ENCODE measurements around the gene PCDHGA12.
"Not testable (repeated sequence)": the region's sequence is repeated elsewhere in the genome, so short reads cannot be mapped to it uniquely, and the experiment has no call there.

Gene PCDHGA12

DNA sequence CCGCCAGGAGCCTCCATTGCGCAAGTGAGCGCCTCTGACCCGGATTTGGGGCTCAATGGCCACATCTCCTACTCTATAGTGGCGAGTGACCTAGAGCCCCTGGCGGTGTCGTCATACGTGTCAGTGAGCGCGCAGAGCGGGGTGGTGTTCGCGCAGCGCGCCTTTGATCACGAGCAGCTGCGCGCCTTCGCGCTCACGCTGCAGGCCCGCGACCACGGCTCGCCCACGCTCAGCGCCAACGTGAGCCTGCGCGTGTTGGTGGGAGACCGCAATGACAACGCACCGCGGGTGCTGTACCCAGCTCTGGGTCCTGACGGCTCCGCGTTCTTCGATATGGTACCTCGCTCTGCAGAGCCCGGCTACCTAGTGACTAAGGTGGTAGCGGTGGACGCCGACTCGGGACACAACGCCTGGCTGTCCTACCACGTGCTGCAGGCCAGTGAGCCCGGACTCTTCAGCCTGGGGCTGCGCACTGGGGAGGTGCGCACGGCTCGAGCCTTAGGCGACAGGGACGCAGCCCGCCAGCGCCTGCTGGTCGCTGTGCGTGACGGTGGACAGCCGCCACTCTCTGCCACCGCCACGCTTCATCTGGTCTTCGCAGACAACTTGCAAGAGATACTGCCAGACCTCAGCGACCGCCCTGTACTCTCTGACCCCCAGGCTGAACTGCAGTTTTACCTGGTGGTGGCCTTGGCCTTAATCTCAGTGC, 20.6 kb upstream of the PCDHGA12 start:
- DNase-seq: no peak

DNA sequence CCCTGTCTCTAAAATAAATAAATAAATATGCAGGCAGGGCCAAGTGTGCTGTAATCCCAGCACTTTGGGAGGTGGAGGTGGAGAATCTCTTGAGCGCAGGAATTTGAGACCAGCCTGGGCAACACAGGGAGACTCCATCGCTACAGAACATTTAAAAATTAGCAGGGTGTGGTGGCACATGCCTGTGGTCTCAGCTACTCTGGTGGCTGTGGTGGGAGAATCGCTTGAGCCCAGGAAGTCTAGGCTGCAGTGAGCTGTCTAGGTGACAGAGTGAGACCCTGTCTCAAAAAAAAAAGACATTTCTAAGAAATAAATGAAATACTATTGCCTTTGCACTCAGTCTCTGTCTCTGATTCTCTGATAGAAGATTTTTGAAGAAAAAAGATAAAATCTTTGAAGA, 18.7 kb upstream of the PCDHGA12 start:
- no peak for DNase-seq

DNA sequence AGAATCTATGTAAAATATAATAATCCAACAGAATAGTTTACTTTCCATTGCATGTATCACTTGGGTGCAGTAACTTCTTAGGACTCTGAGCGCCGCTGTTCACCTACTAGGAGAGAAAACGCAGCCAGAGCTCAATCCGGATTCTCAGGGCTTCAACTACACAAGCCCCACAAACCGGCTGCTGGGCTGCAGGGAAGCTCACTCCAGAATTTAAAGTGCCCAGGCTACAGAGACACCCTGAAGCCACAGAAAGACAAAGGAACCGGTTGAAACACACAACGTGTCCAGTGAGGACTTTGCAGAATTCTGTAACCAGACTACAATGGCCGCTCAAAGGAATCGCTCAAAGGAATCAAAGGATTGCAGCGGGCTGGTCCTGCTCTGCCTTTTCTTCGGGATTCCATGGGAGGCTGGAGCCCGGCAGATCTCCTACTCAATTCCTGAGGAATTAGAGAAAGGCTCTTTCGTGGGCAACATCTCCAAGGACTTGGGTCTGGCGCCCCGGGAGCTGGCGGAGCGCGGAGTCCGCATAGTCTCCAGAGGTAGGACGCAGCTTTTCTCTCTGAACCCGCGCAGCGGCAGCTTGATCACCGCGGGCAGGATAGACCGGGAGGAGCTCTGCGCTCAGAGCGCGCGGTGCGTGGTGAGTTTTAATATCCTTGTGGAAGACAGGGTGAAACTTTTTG, 17.3 kb upstream of the PCDHGA12 start, which contains the start of gene PCDHGA10:
Gene PCDHGA10, plus strand, starts transcription at position 134 of the 686 bp plus-strand sequence. Its CDS starts 189 bp downstream, at position 323.
- peak; percentile 63 for DNase-seq

DNA sequence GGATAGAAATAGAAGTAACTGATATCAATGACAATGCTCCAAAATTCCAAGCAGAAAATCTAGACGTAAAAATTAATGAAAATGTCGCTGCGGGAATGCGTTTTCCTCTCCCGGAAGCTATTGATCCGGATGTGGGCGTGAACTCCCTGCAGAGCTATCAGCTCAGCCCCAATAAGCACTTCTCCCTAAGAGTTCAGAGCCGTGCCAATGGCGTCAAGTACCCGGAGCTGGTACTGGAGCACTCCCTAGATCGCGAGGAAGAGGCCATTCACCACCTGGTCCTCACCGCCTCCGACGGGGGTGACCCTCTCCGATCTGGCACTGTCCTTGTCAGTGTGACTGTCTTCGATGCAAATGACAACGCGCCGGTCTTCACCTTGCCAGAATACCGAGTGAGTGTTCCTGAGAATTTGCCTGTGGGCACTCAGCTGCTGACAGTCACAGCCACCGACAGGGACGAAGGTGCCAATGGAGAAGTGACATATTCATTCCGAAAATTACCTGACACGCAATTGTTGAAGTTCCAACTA, 16.7 kb upstream of the PCDHGA12 start:
- no peak for DNase-seq

DNA sequence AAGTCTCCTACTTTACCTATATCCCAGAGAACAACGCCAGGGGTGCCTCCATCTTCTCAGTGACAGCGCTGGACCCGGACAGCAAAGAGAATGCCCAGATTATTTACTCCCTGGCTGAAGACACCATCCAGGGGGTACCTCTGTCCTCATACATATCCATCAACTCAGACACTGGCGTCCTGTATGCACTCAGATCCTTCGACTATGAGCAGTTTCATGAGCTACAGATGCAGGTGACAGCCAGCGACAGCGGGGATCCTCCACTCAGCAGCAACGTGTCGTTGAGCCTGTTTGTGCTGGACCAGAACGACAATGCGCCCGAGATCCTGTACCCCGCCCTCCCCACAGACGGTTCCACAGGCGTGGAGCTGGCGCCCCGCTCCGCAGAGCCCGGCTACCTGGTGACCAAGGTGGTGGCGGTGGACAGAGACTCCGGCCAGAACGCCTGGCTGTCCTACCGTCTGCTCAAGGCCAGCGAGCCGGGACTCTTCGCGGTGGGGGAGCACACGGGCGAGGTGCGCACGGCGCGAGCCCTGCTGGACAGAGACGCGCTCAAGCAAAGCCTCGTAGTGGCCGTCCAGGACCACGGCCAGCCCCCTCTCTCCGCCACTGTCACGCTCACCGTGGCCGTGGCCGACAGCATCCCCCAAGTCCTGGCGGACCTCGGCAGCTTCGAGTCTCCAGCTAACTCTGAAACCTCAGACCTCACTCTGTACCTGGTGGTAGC, 15.6 kb upstream of the PCDHGA12 start:
- not testable (repeated sequence) for DNase-seq

DNA sequence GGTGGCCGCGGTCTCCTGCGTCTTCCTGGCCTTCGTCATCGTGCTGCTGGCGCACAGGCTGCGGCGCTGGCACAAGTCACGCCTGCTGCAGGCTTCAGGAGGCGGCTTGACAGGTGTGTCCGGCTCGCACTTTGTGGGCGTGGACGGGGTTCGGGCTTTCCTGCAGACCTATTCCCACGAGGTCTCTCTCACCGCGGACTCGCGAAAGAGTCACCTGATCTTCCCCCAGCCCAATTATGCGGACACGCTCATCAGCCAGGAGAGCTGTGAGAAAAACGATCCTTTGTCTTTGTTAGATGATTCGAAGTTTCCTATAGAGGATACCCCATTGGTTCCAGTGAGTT, 15.1 kb upstream of the PCDHGA12 start:
- DNase-seq: not testable (repeated sequence)

DNA sequence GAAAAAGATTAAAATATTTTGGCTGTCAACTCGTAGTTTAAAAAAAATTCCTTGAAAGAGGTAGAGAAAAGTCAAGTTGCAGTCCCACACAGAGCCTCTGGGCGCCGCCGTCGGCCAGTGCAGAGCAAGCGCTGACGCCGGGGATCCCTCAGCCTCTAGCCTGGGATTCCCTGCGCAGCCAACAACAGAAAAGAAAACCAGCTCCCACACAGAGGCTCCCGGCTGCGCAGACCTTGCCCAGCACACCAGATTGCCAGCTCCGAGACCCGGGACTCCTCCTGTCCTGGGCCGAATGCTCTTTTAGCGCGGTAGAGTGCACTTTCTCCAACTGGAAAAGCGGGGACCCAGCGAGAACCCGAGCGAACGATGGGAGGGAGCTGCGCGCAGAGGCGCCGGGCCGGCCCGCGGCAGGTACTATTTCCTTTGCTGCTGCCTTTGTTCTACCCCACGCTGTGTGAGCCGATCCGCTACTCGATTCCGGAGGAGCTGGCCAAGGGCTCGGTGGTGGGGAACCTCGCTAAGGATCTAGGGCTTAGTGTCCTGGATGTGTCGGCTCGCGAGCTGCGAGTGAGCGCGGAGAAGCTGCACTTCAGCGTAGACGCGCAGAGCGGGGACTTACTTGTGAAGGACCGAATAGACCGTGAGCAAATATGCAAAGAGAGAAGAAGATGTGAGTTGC, 12.7 kb upstream of the PCDHGA12 start, which contains the start of gene PCDHGB7:
Gene PCDHGB7, plus strand, starts transcription at position 184 of the 679 bp plus-strand sequence. Its CDS starts 183 bp downstream, at position 367.
- peak; percentile 49 for DNase-seq

DNA sequence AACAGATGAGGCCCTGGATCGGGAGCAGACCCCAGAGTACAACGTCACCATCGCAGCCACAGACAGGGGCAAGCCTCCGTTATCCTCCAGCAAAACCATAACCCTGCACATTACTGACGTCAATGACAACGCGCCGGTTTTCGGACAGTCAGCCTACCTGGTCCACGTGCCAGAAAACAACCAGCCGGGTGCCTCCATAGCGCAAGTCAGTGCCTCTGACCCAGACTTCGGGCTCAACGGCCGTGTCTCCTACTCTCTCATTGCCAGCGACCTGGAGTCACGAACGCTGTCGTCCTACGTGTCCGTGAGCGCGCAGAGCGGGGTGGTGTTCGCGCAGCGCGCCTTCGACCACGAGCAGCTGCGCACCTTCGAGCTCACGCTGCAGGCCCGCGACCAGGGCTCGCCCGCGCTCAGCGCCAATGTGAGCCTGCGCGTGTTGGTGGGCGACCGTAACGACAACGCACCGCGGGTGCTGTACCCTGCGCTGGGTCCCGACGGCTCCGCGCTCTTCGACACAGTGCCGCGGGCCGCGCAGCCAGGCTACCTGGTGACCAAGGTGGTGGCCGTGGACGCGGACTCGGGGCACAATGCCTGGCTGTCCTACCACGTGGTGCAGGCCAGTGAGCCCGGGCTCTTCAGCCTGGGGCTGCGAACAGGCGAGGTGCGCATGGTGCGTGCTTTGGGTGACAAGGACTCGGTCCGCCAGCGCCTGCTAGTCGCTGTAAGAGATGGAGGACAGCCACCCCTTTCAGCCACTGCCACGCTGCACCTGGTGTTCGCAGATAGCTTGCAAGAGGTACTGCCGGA, 11.0 kb upstream of the PCDHGA12 start:
- DNase-seq: no peak

DNA sequence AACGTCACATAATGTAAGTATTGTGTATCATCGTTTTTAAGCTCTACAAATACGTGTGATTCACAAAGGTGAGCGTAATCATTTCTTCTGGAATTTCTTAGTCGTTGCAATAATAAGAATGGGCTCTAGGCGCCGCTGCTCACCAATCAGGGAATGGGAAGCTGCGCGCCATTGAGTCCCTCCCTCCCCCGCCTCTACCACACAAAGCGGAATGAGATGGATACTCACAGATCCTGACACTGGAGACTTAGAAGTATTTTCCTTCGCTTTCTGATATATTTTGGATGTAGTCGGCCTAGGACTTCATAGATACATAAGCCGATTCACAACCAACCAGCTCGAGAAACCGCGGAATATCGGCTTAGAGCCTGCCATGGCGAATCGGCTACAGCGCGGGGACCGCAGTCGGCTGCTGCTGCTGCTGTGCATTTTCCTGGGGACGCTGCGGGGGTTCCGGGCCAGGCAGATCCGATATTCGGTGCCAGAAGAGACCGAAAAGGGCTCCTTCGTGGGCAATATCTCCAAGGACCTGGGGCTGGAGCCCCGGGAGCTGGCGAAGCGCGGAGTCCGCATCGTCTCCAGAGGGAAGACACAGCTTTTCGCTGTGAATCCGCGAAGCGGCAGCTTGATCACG, 9.3 kb upstream of the PCDHGA12 start, which contains the start of gene PCDHGA11:
Gene PCDHGA11, plus strand, starts transcription at position 197 of the 634 bp plus-strand sequence. Its CDS starts 177 bp downstream, at position 374.
- DNase-seq: peak; percentile 51

DNA sequence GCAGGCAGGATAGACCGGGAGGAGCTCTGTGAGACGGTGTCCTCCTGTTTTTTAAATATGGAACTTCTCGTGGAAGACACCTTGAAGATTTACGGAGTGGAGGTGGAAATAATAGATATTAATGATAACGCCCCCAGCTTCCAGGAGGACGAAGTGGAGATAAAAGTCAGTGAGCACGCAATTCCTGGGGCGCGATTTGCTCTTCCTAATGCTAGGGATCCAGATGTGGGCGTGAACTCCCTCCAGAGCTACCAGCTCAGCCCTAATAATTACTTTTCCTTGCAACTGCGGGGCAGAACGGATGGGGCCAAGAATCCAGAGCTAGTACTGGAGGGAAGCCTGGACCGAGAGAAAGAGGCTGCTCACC, 8.8 kb upstream of the PCDHGA12 start:
- no peak for DNase-seq

DNA sequence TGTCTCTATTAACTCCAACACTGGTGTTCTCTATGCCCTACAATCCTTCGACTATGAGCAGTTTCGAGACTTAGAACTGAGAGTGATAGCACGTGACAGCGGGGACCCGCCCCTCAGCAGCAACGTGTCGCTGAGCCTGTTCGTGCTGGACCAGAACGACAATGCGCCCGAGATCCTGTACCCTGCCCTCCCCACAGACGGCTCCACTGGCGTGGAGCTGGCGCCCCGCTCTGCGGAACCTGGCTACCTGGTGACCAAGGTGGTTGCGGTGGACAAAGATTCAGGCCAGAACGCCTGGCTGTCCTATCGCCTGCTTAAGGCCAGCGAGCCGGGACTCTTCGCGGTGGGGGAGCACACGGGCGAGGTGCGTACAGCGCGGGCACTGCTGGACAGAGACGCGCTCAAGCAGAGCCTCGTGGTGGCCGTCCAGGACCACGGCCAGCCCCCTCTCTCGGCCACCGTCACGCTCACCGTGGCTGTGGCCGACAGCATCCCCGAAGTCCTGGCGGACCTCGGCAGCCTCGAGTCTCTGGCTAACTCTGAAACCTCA, 7.5 kb upstream of the PCDHGA12 start:
- no peak for DNase-seq

DNA sequence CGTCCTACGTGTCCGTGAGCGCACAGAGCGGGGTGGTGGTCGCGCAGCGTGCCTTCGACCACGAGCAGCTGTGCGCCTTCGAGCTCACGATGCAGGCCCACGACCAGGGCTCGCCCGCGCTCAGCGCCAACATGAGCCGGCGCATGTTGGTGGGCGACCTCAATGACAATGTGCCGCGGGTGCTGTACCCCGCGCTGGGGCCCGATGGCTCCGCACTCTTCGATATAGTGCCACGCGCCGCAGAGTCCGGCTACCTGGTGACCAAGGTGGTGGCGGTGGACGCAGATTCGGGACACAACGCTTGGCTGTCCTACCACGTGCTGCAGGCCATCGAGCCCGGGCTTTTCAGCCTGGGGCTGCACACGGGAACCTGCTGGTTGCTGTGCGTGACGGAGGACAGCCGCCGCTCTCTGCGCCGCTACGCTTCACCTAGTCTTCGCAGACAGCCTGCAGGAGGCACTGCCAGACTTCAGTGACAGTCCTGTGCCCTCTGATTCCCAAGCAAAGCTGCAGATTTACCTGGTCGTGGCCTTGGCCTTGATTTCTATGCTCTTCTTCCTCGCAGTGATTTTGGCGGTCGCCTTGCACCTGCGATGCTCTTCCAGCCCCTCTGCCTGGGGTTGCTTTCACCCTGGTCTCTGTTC, 2.4 kb upstream of the PCDHGA12 start:
- DNase-seq: no peak

DNA sequence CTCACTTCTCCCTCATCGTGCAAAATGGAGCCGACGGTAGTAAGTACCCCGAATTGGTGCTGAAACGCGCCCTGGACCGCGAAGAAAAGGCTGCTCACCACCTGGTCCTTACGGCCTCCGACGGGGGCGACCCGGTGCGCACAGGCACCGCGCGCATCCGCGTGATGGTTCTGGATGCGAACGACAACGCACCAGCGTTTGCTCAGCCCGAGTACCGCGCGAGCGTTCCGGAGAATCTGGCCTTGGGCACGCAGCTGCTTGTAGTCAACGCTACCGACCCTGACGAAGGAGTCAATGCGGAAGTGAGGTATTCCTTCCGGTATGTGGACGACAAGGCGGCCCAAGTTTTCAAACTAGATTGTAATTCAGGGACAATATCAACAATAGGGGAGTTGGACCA, 979 bp downstream of the PCDHGA12 start:
- no peak for DNase-seq

DNA sequence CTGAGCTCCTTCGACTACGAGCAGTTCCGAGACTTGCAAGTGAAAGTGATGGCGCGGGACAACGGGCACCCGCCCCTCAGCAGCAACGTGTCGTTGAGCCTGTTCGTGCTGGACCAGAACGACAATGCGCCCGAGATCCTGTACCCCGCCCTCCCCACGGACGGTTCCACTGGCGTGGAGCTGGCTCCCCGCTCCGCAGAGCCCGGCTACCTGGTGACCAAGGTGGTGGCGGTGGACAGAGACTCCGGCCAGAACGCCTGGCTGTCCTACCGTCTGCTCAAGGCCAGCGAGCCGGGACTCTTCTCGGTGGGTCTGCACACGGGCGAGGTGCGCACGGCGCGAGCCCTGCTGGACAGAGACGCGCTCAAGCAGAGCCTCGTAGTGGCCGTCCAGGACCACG, 2.0 kb downstream of the PCDHGA12 start:
- not testable (repeated sequence) for DNase-seq

DNA sequence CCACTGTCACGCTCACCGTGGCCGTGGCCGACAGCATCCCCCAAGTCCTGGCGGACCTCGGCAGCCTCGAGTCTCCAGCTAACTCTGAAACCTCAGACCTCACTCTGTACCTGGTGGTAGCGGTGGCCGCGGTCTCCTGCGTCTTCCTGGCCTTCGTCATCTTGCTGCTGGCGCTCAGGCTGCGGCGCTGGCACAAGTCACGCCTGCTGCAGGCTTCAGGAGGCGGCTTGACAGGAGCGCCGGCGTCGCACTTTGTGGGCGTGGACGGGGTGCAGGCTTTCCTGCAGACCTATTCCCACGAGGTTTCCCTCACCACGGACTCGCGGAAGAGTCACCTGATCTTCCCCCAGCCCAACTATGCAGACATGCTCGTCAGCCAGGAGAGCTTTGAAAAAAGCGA, 2.4 kb downstream of the PCDHGA12 start:
- DNase-seq: not testable (repeated sequence)

DNA sequence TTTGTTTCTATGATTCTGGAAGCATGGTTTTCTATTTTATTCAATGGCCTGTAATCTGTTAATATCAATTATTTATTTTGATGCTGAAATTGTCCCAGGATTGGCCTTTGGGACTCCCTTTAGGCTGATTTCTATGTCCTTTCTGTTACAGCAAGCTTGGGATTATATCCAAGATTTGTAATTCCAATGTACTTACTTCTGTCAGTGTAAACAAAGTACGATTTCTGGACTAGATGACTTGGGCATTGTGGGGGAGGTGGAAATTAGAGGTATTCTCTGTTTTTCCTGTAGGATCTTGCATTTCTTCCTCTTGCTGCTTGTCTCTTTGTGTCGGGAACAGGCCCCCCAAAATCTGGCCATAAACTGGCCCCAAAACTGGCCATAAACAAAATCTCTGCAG, 3.7 kb downstream of the PCDHGA12 start:
- DNase-seq: no peak

DNA sequence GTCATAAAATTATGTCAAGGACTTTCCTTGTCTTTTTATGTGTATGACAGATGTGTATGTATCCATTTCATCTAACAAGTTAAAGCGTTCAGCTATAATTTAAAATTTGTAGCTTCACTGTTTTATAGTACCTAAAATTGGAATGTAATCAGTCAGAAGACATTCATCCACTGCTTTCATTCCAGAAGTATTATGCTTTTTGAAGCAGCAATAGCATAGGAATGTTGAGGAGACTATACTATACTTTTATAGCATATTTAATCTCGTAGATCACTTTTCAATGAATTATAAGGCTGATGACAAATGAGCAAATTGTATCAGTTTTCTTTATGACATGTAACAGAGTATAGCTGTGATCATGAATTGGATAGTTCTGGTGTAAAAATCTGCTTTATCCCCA, 6.9 kb downstream of the PCDHGA12 start:
- no peak for DNase-seq

DNA sequence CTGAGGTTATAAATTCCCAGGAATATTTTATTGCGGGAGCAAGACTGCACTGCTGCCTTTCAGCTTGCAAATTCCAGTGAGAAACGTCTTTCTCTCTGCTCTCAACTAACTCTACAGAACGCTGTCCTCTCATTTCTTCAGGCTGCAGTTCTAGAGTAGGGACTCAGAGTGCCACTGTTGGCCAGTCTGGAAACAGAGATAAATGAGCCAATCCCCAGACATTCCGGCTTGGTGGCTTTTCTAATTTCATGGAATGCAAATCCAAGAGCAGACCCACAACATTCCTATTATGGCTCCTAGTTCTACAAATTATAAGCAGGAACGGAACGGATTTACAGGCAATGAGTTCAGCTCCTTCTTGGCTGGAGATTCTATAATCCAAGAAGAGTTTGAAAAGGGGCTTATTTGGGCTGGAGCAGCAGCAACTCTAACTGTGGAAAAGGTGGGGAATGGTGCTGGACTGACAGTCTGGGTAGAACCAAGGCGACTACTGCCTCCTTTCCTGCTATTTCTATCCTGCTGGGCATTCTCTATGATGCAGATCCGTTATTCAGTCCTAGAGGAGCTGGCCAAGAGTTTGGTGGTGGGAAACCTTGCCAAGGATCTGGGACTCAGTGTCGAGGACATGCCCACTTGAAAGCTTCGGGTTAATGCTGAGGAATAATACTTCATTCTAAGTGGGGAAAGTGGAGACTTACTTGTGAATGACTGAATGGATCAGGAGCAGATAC, 9.3 kb downstream of the PCDHGA12 start:
- DNase-seq: no peak

DNA sequence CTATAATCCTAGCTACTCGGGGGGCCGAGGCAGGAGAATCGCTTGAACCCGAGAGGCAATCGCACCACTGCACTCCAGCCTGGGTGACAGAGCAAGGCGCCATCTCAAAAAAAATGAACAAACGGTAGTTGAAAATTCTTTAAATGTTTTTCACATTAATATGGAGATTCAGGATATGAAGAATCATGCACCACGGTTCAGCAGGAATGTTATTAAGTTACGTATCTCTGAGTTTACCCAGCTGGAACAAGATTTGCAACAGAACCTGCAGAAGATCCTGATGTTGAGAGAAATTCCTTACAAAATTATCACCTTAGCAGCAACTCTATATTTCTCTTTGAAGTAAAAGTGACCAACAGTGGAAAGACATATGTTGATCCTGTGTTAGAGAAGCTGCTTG, 10.0 kb downstream of the PCDHGA12 start:
- DNase-seq: no peak
